HG02678 (cell line): Measurements from ENCODE around the gene MIF4GD.
A peak's percentile ranks its signal among the peaks of the same experiment; 100 is the strongest.
"Not testable (repeated sequence)": the region's sequence is repeated elsewhere in the genome, so short reads cannot be mapped to it uniquely, and the experiment has no call there.

Source experiments
- ATAC-seq: cut with Tn5 transposase; IDR thresholded peaks from one replicate; pipeline ENCODE4 v1.9.1; 2021; ENCODE audit warnings: mild to moderate bottlenecking, moderate library complexity; ENCODE audit not compliant: unreplicated experiment

The MIF4GD gene

GRCh38 chr17:75270966-75271232 lies at the start of gene MIF4GD:
MIF4GD (minus strand) TSS chr17:75271231; CDS start chr17:75270195, 1,036 bp downstream.
- no peak for ATAC-seq

GRCh38 chr17:75319904-75320691 lies 49.1 kb upstream of the MIF4GD start:
- ATAC-seq, result peak; percentile 61

- ATAC-seq, result no peak
Measured at GRCh38 chr17:75318615-75319222, 47.7 kb upstream of the MIF4GD start.

DNA sequence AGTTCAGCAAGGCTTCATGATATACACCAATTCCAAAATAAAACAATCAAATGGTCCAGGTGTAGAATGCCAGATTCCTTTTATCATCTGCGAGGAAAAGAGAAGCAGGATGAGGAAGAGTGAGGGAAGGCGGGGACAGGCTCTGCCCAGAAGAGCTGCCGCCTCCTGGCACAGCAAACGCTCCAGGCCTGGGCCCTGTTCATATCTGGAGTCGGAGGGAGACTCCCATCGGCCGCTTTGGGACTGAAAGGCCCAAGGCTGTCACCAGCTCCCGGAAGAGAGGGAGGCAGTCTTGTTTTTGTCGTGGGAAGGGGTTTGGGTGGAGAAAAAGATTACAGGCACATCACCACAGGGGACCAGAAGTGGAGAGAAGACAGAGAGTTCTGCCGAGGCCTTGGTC lies 47.2 kb upstream of the MIF4GD start:
- no peak for ATAC-seq

DNA sequence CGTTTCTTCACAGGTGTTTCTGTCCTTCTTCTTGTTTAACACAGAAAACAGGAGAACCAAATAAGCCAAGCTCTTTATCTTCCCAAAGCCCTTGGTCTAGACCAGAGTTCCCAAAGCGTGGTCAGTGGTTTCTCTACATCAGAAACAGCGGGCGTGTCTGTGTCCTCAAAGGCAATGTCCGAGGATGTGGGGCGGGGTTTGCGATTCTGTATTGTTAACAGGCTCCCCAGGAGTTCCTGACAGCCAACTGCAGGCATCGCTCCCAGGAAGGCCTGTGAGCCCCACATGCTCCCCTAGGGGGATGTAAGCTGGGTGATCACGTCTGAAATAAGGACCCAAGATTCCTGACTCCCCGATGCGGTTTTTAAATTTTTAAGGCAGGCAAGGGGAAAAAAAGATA lies 46.6 kb upstream of the MIF4GD start:
- ATAC-seq, result no peak

- ATAC-seq, result no peak
Measured at GRCh38 chr17:75316253-75316652, 45.2 kb upstream of the MIF4GD start.

DNA sequence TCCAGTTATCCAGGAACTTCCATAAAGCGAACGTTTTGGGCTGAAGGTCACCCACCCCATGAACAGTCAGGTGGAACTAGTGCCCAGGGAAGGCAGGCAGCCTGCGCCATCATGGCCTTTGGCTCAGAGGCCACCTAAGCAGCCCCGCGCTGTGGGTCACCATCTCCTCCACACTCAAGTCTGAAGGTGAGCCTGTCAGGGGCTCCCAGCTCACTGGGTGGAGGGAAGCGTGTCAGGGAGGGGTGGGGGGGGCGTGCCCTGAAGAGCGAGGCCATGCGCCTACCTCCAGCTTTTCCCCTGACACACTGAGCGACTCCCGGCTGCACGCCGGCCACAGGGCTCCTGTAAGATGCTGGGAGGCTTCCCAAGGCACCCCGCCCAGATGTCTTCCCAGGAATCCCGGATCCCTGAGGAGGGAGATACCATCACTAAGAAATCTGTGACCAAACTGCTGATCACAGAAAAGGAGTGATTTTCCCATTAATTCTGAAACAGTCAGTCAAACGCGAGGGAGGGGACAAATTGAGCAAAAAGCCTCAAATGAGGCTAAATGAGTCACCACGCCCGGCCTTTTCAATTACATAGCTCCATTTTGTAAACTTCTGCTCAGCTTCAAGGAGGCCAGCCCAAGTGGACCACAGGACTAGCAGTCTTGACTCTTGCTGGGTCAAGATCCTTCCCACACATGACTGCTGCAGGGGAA lies 44.7 kb upstream of the MIF4GD start:
- ATAC-seq, result no peak

GRCh38 chr17:75313941-75314551 lies 43.0 kb upstream of the MIF4GD start:
- ATAC-seq, result peak; percentile 43

GRCh38 chr17:75308732-75309629 lies 38.0 kb upstream of the MIF4GD start:
- ATAC-seq, result no peak

DNA sequence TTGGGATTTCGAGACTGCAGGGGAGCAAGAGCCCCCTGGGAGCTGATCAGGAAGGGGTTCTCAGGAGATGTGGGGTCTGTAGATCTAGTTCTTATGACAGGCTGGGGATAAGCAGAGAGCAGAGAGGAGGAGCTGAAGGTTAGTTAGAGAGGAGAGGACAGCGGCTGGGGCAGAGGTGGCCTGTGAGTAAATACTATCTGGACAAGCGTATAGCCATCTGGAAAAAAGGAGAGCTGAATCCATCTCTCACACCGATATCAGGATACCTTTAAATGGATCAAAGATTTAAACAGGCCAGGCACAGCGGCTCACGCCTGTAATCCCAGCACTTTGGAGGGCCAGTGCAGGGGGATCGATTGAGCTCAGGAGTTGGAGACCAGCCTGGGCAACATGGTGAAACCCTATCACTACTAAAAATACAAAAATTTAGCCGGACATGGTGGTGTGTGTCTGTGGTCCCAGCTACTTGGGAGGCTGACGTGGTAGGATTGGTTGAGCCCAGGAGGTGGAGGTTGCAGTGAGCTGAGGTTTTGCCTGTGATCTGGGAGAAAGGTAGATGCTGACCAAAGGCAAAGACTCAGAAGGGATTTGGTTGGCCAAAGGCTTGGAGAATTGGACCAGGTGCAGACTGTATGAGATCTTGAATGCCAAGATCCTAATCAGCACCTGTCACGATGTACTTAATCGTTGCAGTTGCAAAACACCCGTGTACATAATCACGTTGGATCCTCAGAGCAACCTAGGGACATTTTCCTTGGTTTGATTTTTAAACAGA lies 37.1 kb upstream of the MIF4GD start:
- no peak for ATAC-seq

DNA sequence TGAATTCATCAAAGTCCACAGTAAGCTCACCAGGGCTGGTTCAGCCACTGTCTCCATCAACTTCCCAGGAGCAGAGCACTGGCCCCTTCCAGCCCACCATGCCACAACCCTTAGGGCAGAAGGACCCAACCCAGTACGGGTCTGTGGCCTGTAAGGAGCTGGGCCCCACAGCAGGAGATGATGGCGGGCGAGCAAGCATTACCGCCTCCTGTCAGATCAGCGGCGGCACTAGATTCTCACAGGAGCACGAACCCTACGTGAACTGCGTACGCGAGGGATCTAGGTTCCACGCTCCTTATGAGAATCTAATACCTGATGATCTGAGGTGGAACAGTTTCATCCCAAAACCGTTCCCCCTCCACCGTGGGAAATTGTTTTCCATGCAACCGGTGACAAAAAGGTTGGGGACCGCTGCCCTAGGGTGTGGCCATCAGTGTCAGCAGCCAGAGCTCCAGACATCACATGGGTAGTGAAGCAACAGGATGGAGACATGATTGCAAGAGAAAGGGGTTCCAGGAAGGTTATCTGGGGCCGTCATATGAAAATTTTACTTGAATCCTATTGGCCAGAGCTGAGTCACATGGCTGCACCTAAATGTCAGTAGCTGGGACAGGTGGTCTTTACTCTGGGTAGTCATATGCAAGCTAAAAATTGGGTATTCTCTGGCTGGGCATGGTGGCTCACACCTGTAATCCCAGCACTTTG lies 30.6 kb upstream of the MIF4GD start:
- no peak for ATAC-seq

- ATAC-seq, result no peak
Measured at GRCh38 chr17:75301049-75301448, 30.0 kb upstream of the MIF4GD start.

- no peak for ATAC-seq
Measured at GRCh38 chr17:75300280-75300679, 29.2 kb upstream of the MIF4GD start.

DNA sequence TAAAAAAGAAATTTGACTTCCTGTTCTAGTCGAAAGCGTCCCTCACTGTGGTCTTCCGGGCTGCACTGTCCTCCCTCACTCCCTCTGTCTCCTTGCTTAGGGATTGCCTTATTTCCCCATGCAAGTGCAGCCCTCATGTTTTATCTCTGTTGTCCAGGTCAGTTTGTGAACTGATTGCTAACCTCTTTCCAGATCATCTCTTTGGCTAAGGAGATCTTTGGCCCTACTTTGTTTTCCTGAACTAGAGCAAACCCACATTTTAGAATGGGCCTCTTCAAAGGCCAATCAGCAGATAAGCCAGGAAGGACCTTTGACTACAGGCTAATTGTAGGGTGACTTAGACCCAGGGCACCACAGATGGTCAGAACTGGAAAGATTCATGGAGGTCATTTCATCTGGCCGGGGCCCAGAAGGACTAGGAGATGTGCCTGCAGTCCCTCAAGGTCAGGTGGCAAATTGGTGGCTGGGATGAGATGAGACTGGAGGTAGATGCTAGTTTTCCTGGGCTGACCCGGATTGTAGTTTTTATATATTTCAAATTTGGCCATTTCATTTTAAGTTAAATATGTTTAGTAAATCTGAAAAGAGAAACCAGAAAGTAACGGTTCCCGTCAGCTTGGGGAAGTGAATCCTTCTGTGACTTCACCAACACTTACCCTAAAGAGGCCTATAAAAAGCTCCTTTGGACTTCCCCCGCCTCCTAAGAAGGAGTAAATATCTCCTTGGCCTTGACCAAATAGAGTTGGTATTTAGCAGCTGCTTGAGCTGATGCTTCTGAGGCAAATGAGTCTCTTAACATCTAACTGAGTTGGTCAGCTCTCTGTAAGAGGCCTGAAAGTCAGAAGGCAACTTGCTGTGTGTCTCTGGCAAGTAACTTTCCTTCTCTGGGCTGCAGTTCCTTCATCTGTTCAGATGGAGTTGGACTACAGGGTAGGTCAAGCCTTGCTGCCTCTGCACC lies 24.4 kb upstream of the MIF4GD start:
- peak; percentile 76 for ATAC-seq

DNA sequence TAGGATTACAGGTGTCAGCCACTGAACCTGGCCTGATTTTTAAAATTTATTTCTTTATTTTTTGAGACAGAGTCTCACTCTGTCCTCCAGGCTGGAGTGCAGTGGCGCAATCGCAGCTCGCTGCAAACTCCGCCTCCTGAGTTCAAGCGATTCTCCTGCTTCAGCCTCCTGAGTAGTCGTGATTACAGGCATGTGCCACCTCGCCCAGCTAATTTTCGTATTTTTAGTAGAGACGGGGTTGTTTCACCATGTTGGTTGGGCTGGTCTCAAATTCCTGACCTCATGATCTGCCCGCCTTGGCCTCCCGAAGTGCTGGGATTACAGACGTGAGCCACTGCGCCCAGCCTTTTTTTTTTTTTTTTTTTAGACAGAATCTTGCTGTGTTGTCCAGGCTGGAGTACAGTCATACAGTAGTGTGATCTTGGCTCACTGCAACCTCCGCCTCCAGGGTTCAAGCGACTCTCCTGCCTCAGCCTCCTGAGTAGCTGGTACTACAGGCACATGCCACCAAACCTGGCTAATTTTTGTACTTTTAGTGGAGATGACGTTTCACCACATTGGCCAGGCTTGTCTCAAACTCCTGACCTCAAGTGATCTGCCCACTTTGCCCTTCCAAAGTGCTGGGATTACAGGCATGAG lies 21.9 kb upstream of the MIF4GD start:
- ATAC-seq, result not testable (repeated sequence)

DNA sequence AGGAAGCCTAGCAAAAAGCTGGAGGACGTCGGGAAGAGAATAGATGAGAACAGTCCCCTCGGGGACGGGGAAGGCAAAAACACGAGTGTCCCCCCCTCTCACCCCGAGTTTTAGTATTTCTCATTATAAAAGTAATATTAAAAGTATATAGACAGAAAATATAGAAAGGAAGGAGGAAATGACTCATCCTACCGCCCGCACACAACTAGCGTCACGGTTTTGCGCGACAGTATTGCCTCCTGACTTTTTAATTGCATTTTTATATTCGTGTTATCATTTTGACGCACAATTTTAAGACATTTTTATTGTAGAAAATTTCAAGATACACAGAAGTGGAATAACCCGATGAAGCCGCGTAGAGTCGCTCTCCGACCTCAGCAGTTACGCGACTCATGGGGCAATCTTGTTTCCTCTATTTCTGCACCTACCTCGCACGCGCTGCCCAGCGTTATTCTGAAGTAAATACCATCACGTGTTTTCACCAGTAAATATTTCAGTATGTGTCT lies 18.9 kb upstream of the MIF4GD start:
- peak; percentile 17 for ATAC-seq

DNA sequence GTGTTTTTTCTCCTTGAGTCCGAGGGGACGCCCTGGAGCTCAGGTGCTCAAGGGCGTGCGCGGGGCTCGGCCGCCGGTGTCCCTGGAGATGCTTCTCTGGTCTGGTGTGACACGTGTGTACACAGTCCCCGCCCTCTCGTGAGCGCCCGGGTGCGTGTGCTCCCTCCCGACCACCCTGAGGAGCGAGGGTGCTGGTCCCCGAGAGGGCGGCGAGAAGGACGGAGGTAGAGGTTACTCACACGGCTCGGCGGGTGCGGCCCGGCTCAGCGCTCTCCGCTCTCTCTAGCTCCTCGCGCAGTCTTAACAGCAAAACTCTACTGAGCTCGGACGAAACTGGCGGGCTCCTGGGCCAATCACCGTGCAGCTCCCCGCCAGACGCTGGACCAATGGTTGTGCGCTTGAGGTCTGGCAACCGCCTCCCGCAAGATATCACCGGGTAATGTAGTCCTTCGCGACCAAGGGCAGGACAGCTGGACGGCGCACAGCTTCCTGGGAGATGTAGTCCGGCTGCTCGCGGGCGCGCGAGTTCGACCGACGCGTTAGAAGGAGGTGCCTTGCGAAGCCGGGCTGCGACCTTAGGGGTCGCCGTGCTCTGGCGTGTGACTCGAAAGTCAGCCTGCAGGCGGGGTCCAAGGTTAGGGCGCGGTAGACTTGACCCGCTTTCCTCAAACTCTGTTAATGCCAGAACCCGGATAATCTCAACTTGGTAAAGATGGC lies 18.2 kb upstream of the MIF4GD start, which contains the start of gene SLC25A19:
Gene SLC25A19, minus strand, starts transcription at position 319 of the 717 bp plus-strand sequence. CDS start 2,669 bp downstream, outside the sequence.
- peak; percentile 91 for ATAC-seq
